Brain microvascular endothelial cell (primary cell): Measurements from ENCODE around the gene ALDH1B1.

Source experiments
- DNase-seq: peaks from one replicate; pipeline ENCODE4 v3.0.0-alpha.2; 2020
- H3K27ac ChIP-seq: fragments of 250-450 bp; sonication (Bioruptor Pico); 2 replicates; pipeline ENCODE4 v1.5.1; 2020; ENCODE audit warnings: mild to moderate bottlenecking, moderate library complexity
- H3K27me3 ChIP-seq: fragments of 250-450 bp; sonication (Bioruptor Pico); replicated peaks from 2 replicates; pipeline ENCODE4 v1.5.1; 2020; ENCODE audit warnings: mild to moderate bottlenecking
- H3K36me3 ChIP-seq: fragments of 250-450 bp; sonication (Bioruptor Pico); replicated peaks from 2 replicates; pipeline ENCODE4 v1.5.1; 2020; ENCODE audit warnings: mild to moderate bottlenecking
- H3K4me3 ChIP-seq: 2 replicates; pipeline ENCODE4 v1.5.1; 2011; ENCODE audit warnings: low read depth, mild to moderate bottlenecking, control low read depth, low read length, moderate library complexity
- in situ Hi-C: cut with HindIII; loops from 2 replicates; pipeline ENCODE4 v1.10.0; 2017; ENCODE audit warnings: low sequenced_read_pairs, low pct_ligation_motif_present
- TF ChIP-seq, protein P1 (sequence below): IDR thresholded peaks from 2 replicates; pipeline ENCODE4 v1.5.1; 2011; ENCODE audit warnings: low read depth, mild to moderate bottlenecking, moderate library complexity, low read length, control low read depth, inconsistent platforms; ENCODE audit errors: missing control alignments

ALDH1B1 gene

DNA sequence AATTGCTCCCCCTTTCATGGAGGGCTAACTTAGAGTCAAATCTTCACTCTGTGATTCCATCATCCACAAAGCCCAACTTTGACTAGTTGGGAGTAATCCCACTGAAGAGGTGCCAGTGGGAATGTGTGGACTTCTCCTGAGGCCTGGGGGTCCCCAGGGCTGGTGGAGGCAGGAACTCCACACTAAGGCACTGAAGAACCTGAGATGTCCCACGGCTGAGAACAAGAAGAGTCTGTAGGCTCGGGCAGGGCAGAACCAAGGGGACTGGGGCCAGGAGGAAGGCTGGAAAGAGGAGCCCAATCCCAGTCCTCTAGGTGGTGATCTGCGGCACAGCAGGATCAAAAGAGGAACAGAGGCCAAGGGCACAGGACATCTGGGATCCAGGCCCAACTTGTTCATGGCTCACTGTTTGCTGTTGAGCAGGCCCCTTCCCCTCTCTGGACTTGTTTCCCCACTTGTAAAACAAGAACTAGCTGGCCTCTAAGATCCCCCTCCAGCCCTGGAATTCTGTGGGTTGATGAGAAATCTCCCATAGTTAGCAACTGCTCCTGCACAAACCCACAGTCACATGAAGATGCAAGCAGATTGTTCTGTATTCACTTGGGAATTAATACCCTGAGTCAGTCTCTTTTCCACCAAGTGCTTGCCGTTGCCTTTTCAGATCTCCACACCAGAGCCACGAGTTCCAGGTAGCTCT is 32.7 kb upstream of the ALDH1B1 start:
- H3K4me3 ChIP-seq = no peak overlapping the region
- H3K27ac ChIP-seq = no peak overlapping the region
- no peaks in the 10 kb centered on the region for H3K27me3 ChIP-seq
- in situ Hi-C loops = no loop called here
- peak; percentile 18 for DNase-seq
- no peaks in the 10 kb centered on the region for H3K36me3 ChIP-seq
- TF ChIP-seq, protein P1, sequence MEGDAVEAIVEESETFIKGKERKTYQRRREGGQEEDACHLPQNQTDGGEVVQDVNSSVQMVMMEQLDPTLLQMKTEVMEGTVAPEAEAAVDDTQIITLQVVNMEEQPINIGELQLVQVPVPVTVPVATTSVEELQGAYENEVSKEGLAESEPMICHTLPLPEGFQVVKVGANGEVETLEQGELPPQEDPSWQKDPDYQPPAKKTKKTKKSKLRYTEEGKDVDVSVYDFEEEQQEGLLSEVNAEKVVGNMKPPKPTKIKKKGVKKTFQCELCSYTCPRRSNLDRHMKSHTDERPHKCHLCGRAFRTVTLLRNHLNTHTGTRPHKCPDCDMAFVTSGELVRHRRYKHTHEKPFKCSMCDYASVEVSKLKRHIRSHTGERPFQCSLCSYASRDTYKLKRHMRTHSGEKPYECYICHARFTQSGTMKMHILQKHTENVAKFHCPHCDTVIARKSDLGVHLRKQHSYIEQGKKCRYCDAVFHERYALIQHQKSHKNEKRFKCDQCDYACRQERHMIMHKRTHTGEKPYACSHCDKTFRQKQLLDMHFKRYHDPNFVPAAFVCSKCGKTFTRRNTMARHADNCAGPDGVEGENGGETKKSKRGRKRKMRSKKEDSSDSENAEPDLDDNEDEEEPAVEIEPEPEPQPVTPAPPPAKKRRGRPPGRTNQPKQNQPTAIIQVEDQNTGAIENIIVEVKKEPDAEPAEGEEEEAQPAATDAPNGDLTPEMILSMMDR = no peak

DNA sequence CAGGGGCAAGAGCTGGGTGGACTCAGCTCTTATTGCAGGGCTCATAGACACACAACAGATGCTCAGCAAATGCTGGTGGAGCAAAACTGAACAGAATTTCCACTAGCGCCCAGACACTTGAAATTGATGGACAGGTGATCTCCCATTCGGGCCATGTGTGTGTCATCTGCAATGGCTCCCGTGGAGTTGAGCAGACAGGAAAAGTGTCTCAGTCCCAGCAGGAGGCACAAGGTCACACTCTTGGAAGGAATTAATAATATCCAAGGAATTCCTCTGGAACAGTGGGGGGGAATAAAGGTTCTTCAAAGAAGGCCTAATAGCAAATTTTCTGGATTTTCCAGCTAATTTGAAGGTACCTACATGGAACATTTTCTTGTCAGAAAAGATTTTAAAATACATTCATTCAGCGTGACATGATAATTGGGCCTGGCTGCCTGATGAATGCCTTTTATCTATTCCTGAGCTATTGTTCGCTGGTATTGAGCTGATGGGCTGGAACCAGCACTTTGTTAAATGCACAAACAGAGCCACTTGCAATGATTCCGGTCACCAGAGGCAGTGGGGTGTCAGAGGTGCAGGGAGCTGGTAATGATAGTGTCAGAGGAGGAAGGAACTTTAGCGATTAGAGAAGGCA is 31.5 kb upstream of the ALDH1B1 start:
- DNase-seq = no peak
- TF ChIP-seq, protein P1 = no peak
- in situ Hi-C loops = no loop called here
- Histone ChIP-seq H3K4me3 (no peak overlapping the region), H3K27ac (no peak overlapping the region), H3K36me3 (no peaks in the 10 kb centered on the region), H3K27me3 (no peaks in the 10 kb centered on the region)

DNA sequence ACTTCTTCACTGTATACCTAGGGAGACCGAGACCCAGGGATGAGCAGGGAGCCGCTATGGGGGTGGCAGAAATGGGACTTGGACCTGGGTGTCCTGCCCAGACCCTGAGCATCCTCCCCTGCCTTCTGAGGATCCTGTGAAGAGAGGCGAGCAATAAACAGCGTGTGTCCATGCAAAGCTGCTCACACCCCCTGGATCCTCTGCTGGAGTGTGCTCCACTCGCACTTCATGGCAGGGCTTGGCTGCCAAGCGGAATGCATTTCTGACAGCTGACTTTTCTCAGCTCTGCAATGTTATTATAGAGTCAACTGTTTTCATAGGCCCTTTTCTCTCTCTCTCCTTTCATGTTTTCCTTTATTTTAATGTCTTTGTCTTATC is 31.0 kb upstream of the ALDH1B1 start:
- in situ Hi-C loops = no loop called here
- H3K27ac ChIP-seq = no peak overlapping the region
- no peak overlapping the region for H3K4me3 ChIP-seq
- TF ChIP-seq, protein P1 = no peak
- peak; percentile 21 for DNase-seq
- H3K36me3 ChIP-seq = no peaks in the 10 kb centered on the region
- no peaks in the 10 kb centered on the region for H3K27me3 ChIP-seq

DNA sequence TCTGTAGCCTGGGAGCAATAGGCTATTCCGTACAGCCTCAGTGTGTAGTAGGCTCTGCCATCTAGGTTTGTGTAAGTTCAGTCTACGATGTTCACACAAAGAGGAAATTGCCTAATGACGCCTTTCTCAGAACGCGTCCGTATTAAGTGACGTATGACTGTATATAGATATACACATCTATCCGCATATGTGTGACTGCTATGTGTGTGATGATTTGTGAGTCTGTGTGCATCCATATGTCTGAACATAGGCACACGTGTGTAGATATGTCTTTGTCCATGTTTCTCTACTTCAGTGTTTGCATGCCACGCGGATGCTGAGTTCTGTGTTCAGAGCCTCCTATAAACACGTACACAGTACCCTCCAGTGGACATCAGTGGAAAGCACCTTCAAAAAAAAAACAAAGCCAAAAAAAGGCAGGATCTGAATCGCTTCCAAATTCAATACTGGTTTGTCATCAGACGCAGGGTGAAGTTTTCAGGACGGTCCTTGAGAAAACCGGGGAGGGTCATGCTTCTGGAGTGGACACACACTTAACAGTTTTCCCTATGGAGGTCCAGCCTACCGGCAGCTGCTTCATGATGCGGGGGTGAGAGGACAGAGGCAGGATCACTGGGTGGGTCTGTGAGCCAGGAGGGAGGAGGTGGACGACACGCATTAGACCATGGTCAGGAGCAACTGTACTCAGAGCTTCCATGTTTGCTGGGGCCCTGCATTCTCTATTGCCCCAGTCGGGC is 29.5 kb upstream of the ALDH1B1 start:
- DNase-seq = peak; percentile 63
- in situ Hi-C loops = no loop called here
- no peaks in the 10 kb centered on the region for H3K27me3 ChIP-seq
- peak overlapping the region; percentile 16 for H3K4me3 ChIP-seq
- no peak overlapping the region for H3K27ac ChIP-seq
- H3K36me3 ChIP-seq = no peaks in the 10 kb centered on the region
- TF ChIP-seq, protein P1 = peak; percentile 74

DNA sequence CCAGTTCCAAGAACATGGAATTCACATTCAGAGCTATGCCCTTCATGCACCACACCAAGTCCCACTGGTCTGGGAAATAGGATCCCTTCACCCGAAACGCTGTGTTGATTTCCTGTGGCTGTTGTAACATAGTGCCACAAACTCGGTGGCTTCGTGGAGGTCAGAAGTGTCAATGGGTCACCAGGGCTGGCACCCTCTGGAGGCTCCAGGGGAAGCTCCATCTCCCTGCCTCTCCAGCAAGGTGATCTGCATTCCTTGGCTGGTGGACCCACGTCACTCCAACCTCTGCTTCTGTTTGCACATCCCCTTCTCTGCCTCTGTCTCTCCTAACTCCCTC is 28.9 kb upstream of the ALDH1B1 start:
- Histone ChIP-seq H3K27me3 (no peaks in the 10 kb centered on the region), H3K4me3 (no peak overlapping the region), H3K27ac (no peak overlapping the region), H3K36me3 (no peaks in the 10 kb centered on the region)
- in situ Hi-C loops = no loop called here
- no peak for DNase-seq
- TF ChIP-seq, protein P1 = no peak
